NCI-H748 treated with DMSO at 0.1 percent for 48 hours (cell line): Measurements from ENCODE around the gene SEL1L.
"Not testable (repeated sequence)": the region's sequence is repeated elsewhere in the genome, so short reads cannot be mapped to it uniquely, and the experiment has no call there.

Experiments
- DNase-seq: peaks from one replicate; lab custom pipeline; 2025; lab: John Stamatoyannopoulos, UW

SEL1L gene

GRCh38 chr14:81533536-81534343 is at the start of gene SEL1L:
SEL1L (minus strand) TSS chr14:81533853; CDS start chr14:81533744, 109 bp downstream.
- peak; percentile 99 for DNase-seq

DNA sequence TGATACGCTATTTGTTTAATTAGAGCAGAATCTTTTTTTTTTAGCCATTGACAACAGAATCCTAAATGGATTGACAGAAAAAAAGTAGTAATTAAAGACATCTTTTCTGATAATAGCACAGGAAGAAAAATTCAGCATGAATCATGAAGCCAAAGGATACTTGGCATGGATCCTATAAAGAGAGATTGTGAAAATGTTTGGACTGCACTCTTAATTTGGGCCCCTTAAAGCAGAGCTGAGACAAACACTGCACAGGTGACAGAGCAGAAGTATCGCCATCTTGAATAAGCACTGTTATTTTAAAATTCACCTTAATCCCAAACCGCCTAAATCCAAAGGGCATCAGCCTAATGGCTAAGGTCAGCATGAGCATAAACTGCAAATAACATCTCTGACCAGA is 48.8 kb upstream of the SEL1L start:
- no peak for DNase-seq

DNA sequence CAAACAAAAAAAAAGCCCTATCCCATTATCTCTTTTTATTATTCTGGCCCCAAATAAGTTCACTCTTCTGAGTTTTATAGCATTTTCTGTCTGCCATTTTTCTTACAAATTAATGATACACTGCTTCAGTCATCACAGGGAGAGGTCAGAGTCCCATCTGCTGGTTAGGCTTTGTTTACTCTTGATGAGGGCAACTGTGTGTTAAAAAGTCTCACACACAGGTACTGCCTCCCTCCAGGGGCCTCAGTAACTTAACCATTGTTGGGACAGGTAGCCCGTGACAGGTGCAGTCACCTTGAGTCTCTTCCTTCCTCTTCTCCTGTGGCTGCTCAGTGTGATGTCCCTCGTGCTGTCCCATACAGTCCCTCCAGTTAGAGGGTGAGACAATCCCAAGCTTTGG is 45.5 kb upstream of the SEL1L start:
- DNase-seq: no peak

DNA sequence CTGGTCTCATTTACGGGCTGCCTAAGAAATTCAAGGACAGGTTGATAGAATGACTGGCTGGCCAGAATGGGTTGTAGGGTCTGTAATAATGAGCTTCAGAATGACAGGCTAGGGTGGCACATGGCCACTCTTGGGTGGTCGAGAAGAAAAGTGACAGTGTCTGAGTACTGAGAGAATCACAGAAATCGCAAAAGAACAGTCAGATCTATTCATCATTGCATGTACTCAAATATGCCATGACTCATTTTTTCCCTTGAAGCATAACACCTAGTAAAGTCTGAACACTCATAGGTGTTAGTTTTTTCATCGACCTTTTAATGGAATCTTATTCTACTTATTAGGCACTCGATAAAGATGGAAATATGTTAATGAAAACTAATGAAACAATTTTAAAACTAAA is 37.8 kb upstream of the SEL1L start:
- DNase-seq: no peak

- DNase-seq: no peak
These were observed 33.6 kb upstream of the SEL1L start for GRCh38 chr14:81567302-81567701.

DNA sequence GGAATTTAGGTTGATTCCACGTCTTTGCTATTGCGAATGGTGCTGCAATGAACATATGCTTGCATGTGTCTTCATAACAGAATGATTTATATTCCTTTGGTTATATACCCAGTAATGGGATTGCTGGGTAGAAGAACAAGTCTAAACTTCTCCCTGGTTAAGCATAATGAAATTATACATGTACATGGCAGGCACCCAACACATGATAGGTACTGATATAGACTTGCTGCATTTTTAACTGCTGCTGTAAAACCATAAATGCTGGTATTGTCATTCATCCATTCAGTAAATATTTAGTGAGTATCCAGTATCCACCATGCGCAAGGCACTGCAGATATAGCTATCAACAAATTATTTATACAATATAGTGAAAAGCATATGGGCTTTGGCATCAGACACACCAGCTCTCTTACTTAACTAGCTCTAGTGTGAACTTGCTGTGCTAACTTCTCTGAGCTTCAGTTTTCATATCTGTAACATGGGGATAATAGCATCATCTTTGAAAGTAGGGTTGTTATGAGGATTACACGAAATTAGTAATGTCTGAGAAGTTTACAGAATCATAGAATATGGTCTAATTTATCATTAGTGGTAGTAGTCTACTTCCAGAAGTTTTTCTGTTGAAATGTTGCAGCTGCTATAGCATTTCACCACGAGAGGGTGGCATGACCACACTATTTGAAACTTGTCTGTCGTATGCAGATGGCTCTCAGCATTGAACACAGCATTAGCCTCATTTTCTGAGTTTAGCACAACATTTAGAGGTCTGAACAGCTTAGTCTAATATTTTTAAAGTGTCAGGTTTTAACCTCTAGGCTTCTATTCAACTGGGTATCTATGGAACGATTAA is 32.0 kb upstream of the SEL1L start:
- DNase-seq: peak; percentile 8

DNA sequence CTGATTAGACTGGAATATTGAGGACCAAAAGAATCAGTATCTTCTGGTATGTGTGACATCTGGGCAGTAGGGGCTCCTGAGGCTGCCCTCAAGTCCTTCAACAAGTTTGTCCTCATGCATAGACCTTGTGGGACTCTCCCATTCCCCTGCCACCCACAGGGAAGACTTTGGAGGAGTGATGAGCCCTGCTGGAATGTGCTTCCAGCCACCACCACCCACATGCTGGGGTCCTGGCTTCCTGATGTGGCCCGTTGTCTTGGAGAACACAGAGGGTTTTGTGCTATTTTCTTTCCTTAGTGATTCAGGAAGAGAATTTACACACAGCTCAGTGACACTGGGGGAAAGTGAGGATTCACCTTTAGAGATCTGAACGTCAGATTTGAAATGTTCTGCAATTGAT is 29.2 kb upstream of the SEL1L start:
- no peak for DNase-seq

DNA sequence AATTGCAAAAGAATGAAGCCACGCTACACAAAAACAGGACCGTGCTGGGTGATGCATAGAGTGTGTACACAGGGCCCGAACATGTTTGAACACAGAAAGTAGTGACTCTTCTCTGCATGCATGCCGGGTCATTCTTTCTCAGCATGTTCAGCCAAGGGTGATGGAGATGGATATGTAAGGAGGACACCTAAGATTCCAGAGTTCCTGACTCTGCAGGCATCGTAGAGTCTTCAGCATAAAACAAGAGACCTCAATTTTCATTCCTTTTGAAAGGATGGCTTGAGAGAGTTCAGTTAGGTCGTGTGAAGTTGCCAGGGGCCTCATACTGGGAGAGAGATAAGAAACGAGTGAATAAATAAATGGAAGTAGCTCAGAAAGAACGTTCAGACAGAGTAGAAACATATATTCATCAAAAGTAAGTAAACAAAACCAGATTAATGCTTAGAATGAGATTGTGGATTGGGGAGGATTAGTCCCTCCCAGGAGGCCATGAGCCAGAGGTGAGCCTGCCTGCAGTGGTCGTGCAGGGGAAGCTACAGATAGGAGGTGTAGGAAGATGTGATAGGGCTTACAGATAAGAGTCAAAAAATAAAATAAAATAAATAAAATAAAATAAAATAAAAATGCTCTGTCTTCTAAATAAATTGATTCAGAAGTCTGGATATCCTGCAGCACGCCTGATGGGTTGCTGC is 27.6 kb upstream of the SEL1L start:
- DNase-seq: no peak

DNA sequence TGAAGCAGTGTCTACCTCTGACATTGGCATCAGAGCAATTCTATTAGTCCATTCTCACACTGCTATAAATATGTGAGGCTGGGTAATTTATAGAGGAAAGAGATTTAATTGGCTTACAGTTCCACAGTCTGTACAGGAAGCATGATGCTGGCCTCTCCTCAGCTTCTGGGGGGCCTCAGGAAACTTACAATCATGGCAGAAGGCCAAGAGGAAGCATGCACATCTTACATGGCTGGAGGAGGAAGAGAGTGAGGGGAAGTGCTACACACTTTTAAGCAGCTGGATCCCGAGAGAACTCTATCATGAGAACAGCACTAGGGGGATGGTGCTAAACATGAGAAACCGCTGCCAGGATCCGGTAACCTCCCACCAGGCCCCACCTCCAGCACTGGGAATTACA is 25.7 kb upstream of the SEL1L start:
- DNase-seq: no peak

GRCh38 chr14:81557146-81557545 is 23.5 kb upstream of the SEL1L start:
- DNase-seq: no peak

DNA sequence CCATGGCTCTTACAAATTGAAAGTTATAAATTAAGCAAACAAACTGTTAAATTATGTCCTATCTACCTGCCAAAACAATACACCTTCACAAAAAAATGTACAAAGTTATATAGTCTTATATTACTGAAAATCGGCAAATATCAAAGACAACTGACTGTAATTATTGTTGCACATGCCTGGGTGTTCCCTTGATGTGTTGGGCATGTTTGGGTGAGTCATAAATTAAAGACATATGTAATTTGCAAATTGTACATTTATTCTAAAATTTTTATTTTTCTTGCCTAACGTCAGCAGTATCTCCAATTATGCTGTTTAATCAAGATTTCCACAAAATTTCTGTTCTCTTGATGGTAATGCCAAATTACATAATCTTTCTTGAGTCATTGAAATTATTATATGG is 22.0 kb upstream of the SEL1L start:
- no peak for DNase-seq

DNA sequence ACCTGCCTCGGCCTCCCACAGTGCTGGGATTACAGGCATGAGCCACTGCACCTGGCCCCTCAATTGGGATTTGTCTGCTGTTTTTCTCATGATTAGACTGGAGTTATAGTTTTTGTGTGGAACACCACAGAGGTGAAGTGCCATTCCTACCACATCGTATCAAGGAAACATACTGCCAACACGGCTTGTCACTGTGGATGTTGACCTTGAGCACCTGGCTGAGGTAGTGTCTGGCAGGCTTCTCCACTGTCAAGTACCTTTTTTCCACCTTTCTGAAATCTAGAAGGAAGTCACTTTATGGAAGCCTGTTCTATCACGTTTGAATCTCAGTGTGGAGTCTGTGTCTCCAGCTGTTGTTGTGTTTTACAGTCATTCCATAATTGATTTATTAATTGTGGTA is 21.4 kb upstream of the SEL1L start:
- peak; percentile 41 for DNase-seq

DNA sequence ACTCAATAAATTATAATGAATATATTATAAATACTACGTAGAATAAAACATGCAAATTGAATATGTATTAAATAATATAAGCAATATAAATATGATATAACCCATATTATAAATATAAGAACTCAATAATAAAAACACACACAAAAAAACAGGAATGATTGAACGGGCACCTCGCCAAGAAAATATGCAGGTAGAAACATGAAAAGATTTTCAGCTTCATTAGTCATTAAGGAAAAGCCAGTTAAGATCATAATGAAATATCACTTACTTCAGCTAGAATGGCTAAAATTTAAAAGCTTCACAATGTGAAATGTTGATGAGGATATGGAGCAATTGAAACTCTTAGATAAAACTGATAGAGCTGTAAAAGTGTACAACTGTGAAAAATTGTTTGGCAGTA is 17.8 kb upstream of the SEL1L start:
- DNase-seq: no peak

DNA sequence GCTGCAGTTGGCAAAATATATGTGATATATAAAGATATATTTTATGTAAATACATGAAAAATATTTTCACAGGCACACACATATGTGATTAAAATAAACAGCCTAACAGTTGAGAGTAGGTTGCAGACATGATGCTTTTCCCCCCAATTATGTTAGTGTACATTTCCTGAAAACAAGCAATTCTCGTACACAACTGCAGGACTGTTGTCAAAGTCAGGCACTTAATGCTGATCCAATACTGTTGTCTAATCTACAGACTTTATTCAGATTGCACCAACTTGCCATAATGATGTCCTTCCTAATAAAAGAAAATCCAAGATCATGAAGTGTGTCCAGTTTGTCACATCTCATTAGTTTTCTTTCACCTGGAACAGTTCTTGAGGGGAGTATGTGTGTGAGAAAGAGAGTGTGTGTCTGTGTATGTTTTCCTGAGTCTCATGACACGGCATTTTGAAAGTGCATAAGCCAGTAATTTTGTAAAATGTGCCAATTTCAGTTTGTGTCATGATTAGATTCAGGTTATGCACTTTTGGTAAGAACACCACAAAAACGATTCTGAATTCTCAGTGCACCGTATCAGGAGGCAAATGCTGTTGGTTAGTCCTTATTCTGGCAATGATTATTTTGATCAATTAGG is 16.5 kb upstream of the SEL1L start:
- no peak for DNase-seq

DNA sequence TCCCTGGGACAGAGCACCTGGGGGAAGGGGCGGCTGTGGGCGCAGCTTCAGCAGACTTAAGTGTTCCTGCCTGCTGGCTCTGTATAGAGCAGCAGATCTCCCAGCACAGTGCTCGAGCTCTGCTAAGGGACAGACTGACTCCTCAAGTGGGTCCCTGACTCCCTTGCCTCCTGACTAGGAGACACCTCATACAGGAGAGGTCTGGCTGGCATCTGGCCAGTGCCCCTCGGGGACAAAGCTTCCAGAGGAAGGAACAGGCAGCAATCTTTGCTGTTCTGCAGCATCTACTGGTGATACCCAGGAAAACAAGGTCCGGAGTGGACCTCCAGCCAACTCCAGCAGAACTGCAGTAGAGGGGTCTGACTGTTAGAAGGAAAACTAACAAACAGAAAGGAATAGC is 7.6 kb upstream of the SEL1L start:
- not testable (repeated sequence) for DNase-seq

DNA sequence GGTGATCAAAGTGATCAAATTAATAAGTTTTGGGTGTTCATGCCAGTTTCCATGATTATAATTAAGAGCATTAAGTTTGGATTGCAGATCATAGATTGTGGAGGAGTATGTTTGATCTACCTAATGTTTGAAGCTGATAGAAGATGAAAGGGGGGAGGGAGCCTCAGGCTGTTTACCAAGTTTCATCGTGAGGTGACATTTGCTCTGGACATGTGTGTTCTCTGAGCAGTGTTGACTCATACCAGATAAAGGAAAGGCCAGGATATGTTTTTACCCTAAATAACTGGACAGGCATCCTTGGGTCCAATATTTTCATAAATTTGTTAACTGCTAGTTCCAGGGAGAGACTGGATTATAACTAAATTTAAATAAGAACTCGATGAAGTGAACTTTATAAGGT is 3.5 kb upstream of the SEL1L start:
- no peak for DNase-seq

- DNase-seq: no peak
These were observed 2.7 kb upstream of the SEL1L start for GRCh38 chr14:81536241-81536771.

DNA sequence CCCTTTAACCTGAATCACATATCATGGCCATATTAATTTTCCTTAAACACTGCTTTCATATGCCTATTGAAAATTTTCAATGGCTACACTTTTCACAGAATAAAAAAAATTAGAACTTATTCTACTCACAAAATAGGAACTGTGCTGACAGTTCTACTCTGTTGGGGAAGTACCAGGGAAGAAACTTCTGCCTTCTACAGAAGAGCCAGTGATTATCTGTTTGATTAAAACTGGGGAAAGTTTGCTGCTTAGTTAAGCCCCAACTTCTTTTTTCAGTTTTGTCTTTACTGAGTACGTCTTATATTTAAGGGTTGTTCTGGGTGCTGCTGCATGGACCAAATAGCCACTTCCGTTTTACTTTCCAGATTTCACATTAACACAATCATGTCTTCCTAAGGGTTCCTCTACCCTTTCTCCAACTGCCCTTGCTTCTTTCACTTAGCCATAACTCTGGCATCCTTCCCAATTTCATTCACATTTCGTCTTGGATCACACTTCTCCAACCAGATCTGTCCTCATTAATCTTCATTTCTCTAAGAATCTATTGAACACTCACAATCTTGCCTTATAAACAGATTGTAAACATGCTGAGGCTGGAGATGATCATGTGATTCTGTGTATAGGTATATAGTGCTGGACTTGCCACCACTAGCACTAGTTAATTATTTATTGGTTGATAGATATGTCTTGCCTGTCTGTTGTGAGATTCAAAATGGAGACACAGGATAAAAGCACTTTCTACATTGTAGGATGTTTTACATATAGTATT is 1.9 kb upstream of the SEL1L start:
- DNase-seq: no peak

- no peak for DNase-seq
These were observed 939 bp upstream of the SEL1L start for GRCh38 chr14:81534510-81535074.

DNA sequence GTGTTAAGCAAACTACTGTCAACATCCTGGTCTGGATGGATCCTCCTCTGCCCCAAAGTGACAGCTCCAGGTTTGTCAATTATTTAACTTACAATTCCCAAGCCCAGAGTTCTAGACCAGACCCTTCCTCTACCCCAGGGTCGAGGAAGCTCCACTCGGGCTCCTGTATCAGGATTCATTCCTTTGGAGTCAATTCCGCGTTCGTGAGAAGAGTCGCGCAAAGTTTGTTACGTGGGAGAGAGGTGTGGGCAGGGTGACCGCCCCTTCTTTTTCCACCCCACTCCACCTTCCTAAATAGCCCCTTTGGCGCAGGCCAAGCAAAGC is 479 bp downstream of the SEL1L start:
- DNase-seq: no peak

GRCh38 chr14:81529391-81529790 is 4.3 kb downstream of the SEL1L start:
- no peak for DNase-seq
